OCI-LY3 (cell line): ENCODE measurements around the gene MITD1.

ENCODE experiments used
- H2AFZ ChIP-seq: fragments of 200-600, 300-600 bp; shearing (Covaris generic); 2 replicates; pipeline ENCODE4 v1.6.0; 2014; ENCODE audit warnings: antibody characterized with exemption, low read depth, low read length
- H3K27ac ChIP-seq: fragments of 200-600, 300-600 bp; sonication (generic); 2 replicates; pipeline ENCODE4 v1.5.1; 2014; ENCODE audit warnings: mild to moderate bottlenecking, low read length, moderate library complexity, mixed read lengths
- H3K27me3 ChIP-seq: fragments of 200-600, 300-600 bp; sonication (generic); 2 replicates; pipeline ENCODE4 v1.6.1; 2014; ENCODE audit warnings: low read depth, low read length, mixed read lengths
- H3K36me3 ChIP-seq: fragments of 200-600, 300-600 bp; sonication (generic); replicated peaks from 2 replicates; pipeline ENCODE3; 2014; ENCODE audit warnings: low read depth, low read length, mixed read lengths
- H3K4me1 ChIP-seq: fragments of 300-600, 200-600 bp; sonication (generic); 2 replicates; pipeline ENCODE4 v1.6.1; 2014; ENCODE audit warnings: low read length, mixed read lengths
- H3K4me2 ChIP-seq: fragments of 200-600, 300-600 bp; sonication (generic); 2 replicates; pipeline ENCODE4 v1.6.1; 2014; ENCODE audit warnings: low read length, mixed read lengths
- H3K4me3 ChIP-seq: fragments of 300-600, 200-600 bp; sonication (generic); 2 replicates; pipeline ENCODE4 v1.5.1; 2014; ENCODE audit warnings: antibody characterized with exemption, mild to moderate bottlenecking, low read length, moderate library complexity
- H3K79me2 ChIP-seq: fragments of 300-600, 200-600 bp; shearing (Covaris generic); 2 replicates; pipeline ENCODE4 v1.6.1; 2014; ENCODE audit warnings: mild to moderate bottlenecking, low read length, mixed read lengths
- H3K9ac ChIP-seq: fragments of 300-600, 200-600 bp; shearing (Covaris generic); 2 replicates; pipeline ENCODE4 v1.6.0; 2014; ENCODE audit warnings: mild to moderate bottlenecking, low read length, moderate library complexity
- H3K9me3 ChIP-seq: fragments of 200-600, 300-600 bp; shearing (Covaris generic); 2 replicates; pipeline ENCODE4 v1.6.1; 2014; ENCODE audit warnings: low read length, mixed read lengths; ENCODE audit not compliant: insufficient read depth
- H4K20me1 ChIP-seq: fragments of 200-600, 300-600 bp; sonication (generic); 2 replicates; pipeline ENCODE4 v1.6.1; 2016; ENCODE audit warnings: low read length, mixed read lengths; ENCODE audit not compliant: insufficient read depth
- CTCF ChIP-seq: fragments of 200-600, 300-600 bp; sonication (generic); IDR thresholded peaks from 2 replicates; pipeline ENCODE4 v1.5.1; 2014; ENCODE audit warnings: antibody characterized with exemption, low read length, low read depth
- EZH2phosphoT487 ChIP-seq: fragments of 200-600 bp; shearing (Covaris generic); IDR thresholded peaks from 2 replicates; pipeline ENCODE4 v1.6.1; 2018; ENCODE audit warnings: antibody characterized with exemption, mixed run types, low read depth

The MITD1 gene

GRCh38 chr2:99150706-99151105 lies 30.2 kb downstream of the MITD1 start:
- H3K9me3 ChIP-seq, result no peaks in the 10 kb centered on the region
- no peak for TF ChIP-seq EZH2phosphoT487
- TF ChIP-seq CTCF, result no peak
- H3K9ac ChIP-seq, result no peak overlapping the region
- H3K4me2 ChIP-seq, result no peak overlapping the region
- no peaks in the 10 kb centered on the region for H3K36me3 ChIP-seq
- peaks cover 8% of the 10 kb centered on the region for H3K4me1 ChIP-seq
- H3K79me2 ChIP-seq, result peaks cover 15% of the 10 kb centered on the region
- no peak overlapping the region for H3K27ac ChIP-seq
- H4K20me1 ChIP-seq, result no peaks in the 10 kb centered on the region
- no peak overlapping the region for H3K4me3 ChIP-seq
- H2AFZ ChIP-seq, result no peak overlapping the region
- H3K27me3 ChIP-seq, result no peaks in the 10 kb centered on the region

- Histone ChIP-seq H3K27ac (peak within 1 kb of the TSS; percentile 49), H3K27me3 (no peaks in the 10 kb centered on the region), H2AFZ (peak within 1 kb of the TSS; percentile 75), H3K9ac (peak within 1 kb of the TSS; percentile 69), H3K4me3 (peak within 1 kb of the TSS; percentile 74), H3K36me3 (no peaks in the 10 kb centered on the region), H3K4me2 (peak within 1 kb of the TSS; percentile 93), H3K79me2 (no peaks in the 10 kb centered on the region), H4K20me1 (no peaks in the 10 kb centered on the region), H3K4me1 (peaks cover 14% of the 10 kb centered on the region), H3K9me3 (no peaks in the 10 kb centered on the region)
- no peak for TF ChIP-seq CTCF
These were observed 39.4 kb downstream of the MITD1 start, which contains the start of gene C2orf15 for GRCh38 chr2:99141110-99142108. Gene C2orf15 (plus strand): TSS chr2:99141707. CDS start chr2:99150559, 8,852 bp downstream.

GRCh38 chr2:99140860-99141109 lies 40.1 kb downstream of the MITD1 start:
- Histone ChIP-seq H3K36me3 (no peaks in the 10 kb centered on the region), H4K20me1 (no peaks in the 10 kb centered on the region), H3K9me3 (no peaks in the 10 kb centered on the region), H3K4me3 (peak overlapping the region; percentile 74), H3K27ac (peak overlapping the region; percentile 49), H3K9ac (peak overlapping the region; percentile 69), H3K4me1 (peaks cover 14% of the 10 kb centered on the region), H3K27me3 (no peaks in the 10 kb centered on the region), H3K79me2 (no peaks in the 10 kb centered on the region), H3K4me2 (peak overlapping the region; percentile 89), H2AFZ (peak overlapping the region; percentile 75)
- TF ChIP-seq EZH2phosphoT487, result no peak
- TF ChIP-seq CTCF, result no peak

GRCh38 chr2:99140056-99140859 lies 40.6 kb downstream of the MITD1 start:
- TF ChIP-seq EZH2phosphoT487 (no peak), CTCF (no peak)
- Histone ChIP-seq H3K4me2 (peak overlapping the region; percentile 89), H4K20me1 (no peaks in the 10 kb centered on the region), H3K4me3 (peak overlapping the region; percentile 74), H2AFZ (peak overlapping the region; percentile 75), H3K79me2 (no peaks in the 10 kb centered on the region), H3K36me3 (no peaks in the 10 kb centered on the region), H3K27me3 (no peaks in the 10 kb centered on the region), H3K9me3 (no peaks in the 10 kb centered on the region), H3K4me1 (peaks cover 14% of the 10 kb centered on the region), H3K9ac (peak overlapping the region; percentile 69), H3K27ac (peak overlapping the region; percentile 49)
